Tibial nerve (tissue), 4 donors: Measurements from ENCODE around the gene S100A16.

Source experiments
- CTCF ChIP-seq, 5 experiments: fragments of 200-600 bp in 3 of 5; fragments of 450-650 bp in 2 of 5; sonication (generic) in 3 of 5; IDR thresholded peaks; one replicate each; pipeline ENCODE4 v1.5.1; 2016 to 2019; ENCODE audit warnings: antibody characterized with exemption in 5 of 5, mild to moderate bottlenecking in 3 of 5, moderate library complexity in 2 of 5
- EP300 ChIP-seq, 2 donors: sonication (generic); formaldehyde crosslinking; IDR thresholded peaks; one replicate each; pipeline ENCODE4 v1.6.1; 2017; ENCODE audit warnings: antibody characterized with exemption in 2 of 2, mild to moderate bottlenecking in 1 of 2
- POLR2A ChIP-seq, 2 donors: fragments of 450-650 bp; IDR thresholded peaks; one replicate each; pipeline ENCODE4 v1.6.1; 2017; ENCODE audit warnings: antibody characterized with exemption in 2 of 2, mild to moderate bottlenecking in 2 of 2, moderate library complexity in 2 of 2

GRCh38 chr1:153655333-153655732 lies 42.4 kb upstream of the S100A16 start:
- TF ChIP-seq CTCF (IDR thresholded peaks at IDR 0.05) = no peak
- TF ChIP-seq EP300 (IDR thresholded peaks at IDR 0.05) = no peak
- TF ChIP-seq POLR2A (IDR thresholded peaks at IDR 0.05) = no peak
